ENCODE measurements around the gene MRTFA. TPM values are rescaled to one million over a fixed set of nuclear protein-coding genes. Genes with fewer than 3 reads are reported as not detected.
"Not testable (repeated sequence)": the region's sequence is repeated elsewhere in the genome, so short reads cannot be mapped to it uniquely, and the experiment has no call there.

Gene MRTFA
- total RNA-seq, 1 donor from 2014 or later = 11.3 TPM

DNA sequence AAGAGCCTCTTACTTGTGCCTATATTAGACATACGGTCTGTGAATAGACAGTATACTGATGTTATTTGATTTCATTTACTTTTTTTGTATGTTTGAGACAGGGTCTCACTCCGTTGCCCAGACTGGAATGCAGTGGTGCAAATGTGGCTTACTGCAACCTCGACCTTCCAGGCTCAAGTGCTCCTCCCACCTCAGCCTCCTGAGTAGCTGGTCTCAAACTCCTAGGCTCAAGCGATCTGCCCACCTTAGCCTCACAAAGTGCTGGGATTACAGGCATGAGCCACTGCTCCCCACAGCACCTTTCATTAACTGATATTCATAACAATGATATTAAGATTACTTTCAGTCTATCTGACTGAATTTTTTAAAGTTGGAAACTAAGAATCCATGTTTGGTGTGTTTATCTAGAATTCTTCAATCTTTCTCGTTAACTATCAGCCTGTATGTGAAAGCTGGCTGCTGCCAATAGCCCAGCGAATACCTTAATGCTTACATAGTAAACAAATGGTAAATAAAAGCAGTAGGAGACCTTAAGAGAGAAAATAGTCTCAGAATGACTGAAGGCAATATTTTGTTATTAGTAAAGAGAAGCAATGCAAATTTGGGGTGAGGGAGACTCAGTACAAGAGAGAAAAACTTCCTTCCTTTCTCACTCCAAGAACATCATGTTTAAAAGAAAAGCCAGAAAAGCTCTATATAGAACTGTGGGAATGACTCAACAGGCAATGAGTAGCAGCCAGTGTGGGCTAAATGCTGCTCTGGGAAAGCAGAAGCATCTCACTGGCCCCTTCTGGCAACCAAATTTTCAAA, 101.9 kb downstream of the MRTFA start:
- peak overlapping the region; percentile 1 for H3K4me2 ChIP-seq
- H2AFZ ChIP-seq (replicated peaks) = no peak overlapping the region
- no peaks in the 10 kb centered on the region for H3K9me3 ChIP-seq (ENCODE audit: low read depth)
- Mint-ChIP-seq H3K4me3 (peak overlapping the region; percentile 20), H3K4me1 (peaks cover 37% of the 10 kb centered on the region), H3K36me3 (peaks cover 8% of the 10 kb centered on the region), H3K27ac (peak overlapping the region; percentile 36), H3K27me3 (ENCODE audit: insufficient read depth, low read depth) (peaks cover 2% of the 10 kb centered on the region), H3K9me3 (peaks cover 11% of the 10 kb centered on the region)
- peaks cover 32% of the 10 kb centered on the region for H3K79me2 ChIP-seq (ENCODE audit: low read depth)
- no peak for TF ChIP-seq EZH2 (IDR thresholded peaks at IDR 0.05)
- no peak for DNase-seq (ENCODE audit: low spot score)
- no peak overlapping the region for H3K9ac ChIP-seq
- peak overlapping the region; percentile 87 for H3K27ac ChIP-seq
- H3K36me3 ChIP-seq = no peaks in the 10 kb centered on the region
- peaks cover 35% of the 10 kb centered on the region for H3F3A ChIP-seq (ENCODE audit: low read depth)
- H3K4me1 ChIP-seq = peaks cover 29% of the 10 kb centered on the region
- no peak overlapping the region for H3K4me3 ChIP-seq
- no peaks in the 10 kb centered on the region for H4K20me1 ChIP-seq (ENCODE audit: low read depth)
- H3K27me3 ChIP-seq = no peaks in the 10 kb centered on the region

DNA sequence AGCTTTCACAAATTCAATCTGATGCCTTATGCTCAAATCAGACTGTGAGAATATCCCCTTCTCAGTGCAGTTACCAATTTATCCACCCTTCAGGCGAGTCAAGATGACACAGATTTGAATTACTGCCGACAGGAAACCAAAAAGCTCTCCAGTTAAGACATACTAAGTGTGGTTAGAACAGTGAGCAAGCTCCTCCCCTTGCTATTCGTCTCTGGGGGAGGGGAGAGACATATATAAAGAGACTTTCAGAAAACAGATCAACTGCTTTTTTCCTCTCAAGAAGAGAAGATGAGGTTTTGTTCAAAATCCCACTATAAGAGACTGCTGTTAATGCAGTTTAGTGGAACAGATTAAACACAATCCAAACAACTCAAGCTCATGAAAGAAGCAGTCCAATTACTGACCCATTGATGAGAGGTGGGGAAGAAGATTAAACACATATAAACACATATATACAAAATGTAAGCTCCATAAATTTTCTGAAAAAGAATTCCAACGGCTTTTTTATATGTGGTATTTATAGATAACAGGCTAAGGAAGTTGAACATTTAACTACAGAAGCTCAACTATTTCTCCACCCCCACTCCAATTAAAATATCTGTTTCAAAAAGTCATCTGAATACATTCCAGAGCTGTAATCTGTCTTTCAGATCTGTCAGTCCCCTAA, 102.7 kb downstream of the MRTFA start:
- peak; percentile 12 for DNase-seq (ENCODE audit: low spot score)
- Histone ChIP-seq H3K36me3 (no peaks in the 10 kb centered on the region), H3K9ac (no peak overlapping the region), H3K79me2 (ENCODE audit: low read depth) (peaks cover 32% of the 10 kb centered on the region), H3K4me3 (no peak overlapping the region), H3F3A (ENCODE audit: low read depth) (peaks cover 30% of the 10 kb centered on the region), H3K4me1 (peaks cover 29% of the 10 kb centered on the region), H2AFZ (replicated peaks) (no peak overlapping the region), H4K20me1 (ENCODE audit: low read depth) (no peaks in the 10 kb centered on the region), H3K4me2 (peak overlapping the region; percentile 65), H3K27me3 (no peaks in the 10 kb centered on the region), H3K9me3 (ENCODE audit: low read depth) (no peaks in the 10 kb centered on the region), H3K27ac (no peak overlapping the region)
- TF ChIP-seq EZH2phosphoT487 (IDR thresholded peaks at IDR 0.05) (no peak), EZH2 (IDR thresholded peaks at IDR 0.05) (no peak)
- TF ChIP-seq, protein P1, sequence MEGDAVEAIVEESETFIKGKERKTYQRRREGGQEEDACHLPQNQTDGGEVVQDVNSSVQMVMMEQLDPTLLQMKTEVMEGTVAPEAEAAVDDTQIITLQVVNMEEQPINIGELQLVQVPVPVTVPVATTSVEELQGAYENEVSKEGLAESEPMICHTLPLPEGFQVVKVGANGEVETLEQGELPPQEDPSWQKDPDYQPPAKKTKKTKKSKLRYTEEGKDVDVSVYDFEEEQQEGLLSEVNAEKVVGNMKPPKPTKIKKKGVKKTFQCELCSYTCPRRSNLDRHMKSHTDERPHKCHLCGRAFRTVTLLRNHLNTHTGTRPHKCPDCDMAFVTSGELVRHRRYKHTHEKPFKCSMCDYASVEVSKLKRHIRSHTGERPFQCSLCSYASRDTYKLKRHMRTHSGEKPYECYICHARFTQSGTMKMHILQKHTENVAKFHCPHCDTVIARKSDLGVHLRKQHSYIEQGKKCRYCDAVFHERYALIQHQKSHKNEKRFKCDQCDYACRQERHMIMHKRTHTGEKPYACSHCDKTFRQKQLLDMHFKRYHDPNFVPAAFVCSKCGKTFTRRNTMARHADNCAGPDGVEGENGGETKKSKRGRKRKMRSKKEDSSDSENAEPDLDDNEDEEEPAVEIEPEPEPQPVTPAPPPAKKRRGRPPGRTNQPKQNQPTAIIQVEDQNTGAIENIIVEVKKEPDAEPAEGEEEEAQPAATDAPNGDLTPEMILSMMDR (IDR thresholded peaks at IDR 0.05) = no peak
- Mint-ChIP-seq H3K9me3 (peaks cover 11% of the 10 kb centered on the region), H3K27me3 (ENCODE audit: insufficient read depth, low read depth) (peaks cover 2% of the 10 kb centered on the region), H3K4me3 (peak overlapping the region; percentile 64), H3K27ac (peak overlapping the region; percentile 65), H3K4me1 (peaks cover 37% of the 10 kb centered on the region), H3K36me3 (peaks cover 8% of the 10 kb centered on the region)

DNA sequence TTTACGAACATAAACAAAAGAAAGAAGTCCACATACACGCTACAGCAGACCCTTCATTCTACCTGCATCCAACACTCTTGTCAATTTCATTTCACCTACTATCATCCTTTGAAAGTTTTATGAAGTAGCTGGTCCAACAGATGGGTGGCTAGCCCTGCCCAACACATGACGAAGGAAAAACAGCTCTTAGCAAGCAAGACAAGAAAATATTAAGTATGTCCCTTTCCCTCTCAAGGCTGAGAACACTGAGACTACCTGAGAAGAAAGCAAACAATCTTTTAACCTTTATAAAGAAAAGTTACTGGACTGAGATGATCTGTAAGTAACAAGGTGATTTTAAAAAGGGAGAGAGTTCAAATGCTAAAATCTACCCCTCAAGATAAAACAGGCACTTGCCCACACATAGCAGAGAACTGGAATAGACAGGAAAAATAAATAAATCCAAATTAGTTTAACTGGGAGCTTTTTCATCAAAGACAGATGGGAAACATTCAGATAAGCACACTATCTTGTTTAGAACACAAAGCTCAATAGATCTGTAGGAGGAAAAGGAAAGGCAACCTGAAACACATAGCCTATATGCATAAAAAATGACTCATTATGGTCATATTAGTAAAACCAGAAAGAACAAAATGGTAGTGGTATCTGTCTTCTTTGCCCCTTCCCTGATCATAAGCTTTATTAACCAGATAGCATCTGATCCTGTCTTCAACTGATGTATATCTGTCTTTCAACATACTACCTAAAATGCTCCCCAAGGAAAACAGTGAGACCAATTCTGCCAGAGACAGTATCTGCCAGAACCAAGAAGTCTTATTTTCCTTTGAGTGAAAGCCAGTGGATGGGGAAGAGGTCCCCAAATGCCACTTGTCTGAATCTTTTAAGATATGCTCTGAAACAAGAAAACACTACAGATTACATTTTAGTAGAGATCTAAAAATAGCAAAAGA, 104.3 kb downstream of the MRTFA start:
- Mint-ChIP-seq H3K4me1 (peaks cover 36% of the 10 kb centered on the region), H3K36me3 (peaks cover 8% of the 10 kb centered on the region), H3K27me3 (ENCODE audit: insufficient read depth, low read depth) (peaks cover 2% of the 10 kb centered on the region), H3K27ac (no peak overlapping the region), H3K4me3 (peak overlapping the region; percentile 57), H3K9me3 (peaks cover 11% of the 10 kb centered on the region)
- no peak overlapping the region for H3K27ac ChIP-seq
- H3K4me1 ChIP-seq = peaks cover 29% of the 10 kb centered on the region
- H3K36me3 ChIP-seq = no peaks in the 10 kb centered on the region
- H3K79me2 ChIP-seq (ENCODE audit: low read depth) = peaks cover 32% of the 10 kb centered on the region
- no peak overlapping the region for H3K4me3 ChIP-seq
- DNase-seq (ENCODE audit: low spot score) = no peak
- peaks cover 24% of the 10 kb centered on the region for H3F3A ChIP-seq (ENCODE audit: low read depth)
- H3K9me3 ChIP-seq (ENCODE audit: low read depth) = no peaks in the 10 kb centered on the region
- no peaks in the 10 kb centered on the region for H3K27me3 ChIP-seq
- H2AFZ ChIP-seq (replicated peaks) = no peak overlapping the region
- peak overlapping the region; percentile 20 for H3K9ac ChIP-seq
- no peaks in the 10 kb centered on the region for H4K20me1 ChIP-seq (ENCODE audit: low read depth)
- TF ChIP-seq EZH2 (IDR thresholded peaks at IDR 0.05) = no peak
- TF ChIP-seq, protein P1 (IDR thresholded peaks at IDR 0.05) = no peak
- TF ChIP-seq EZH2phosphoT487 (IDR thresholded peaks at IDR 0.05) = no peak
- H3K4me2 ChIP-seq = peak overlapping the region; percentile 65

DNA sequence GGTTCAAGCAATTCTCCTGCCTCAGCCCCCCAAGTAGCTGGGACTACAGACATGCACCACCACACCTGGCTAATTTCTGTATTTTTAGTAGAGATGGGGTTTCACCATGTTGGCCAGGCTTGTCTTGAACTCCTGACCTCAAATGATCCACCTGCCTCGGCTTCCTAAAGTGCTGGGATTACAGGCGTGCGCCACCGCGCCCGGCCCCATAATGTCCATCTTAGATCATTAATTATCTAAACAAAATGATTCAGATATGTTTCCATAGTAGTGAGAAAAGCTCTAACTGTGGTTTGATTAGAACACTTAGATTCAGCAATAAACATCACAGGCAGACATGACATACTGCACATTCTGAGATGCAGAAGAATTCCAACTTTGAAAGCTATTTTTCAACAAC, 106.1 kb downstream of the MRTFA start:
- not testable (repeated sequence) for H3K9me3 Mint-ChIP-seq; H3K27me3 Mint-ChIP-seq (ENCODE audit: insufficient read depth, low read depth); H3K27ac ChIP-seq; H3K36me3 Mint-ChIP-seq; H3K27ac Mint-ChIP-seq; H3K27me3 ChIP-seq; H3K9me3 ChIP-seq (ENCODE audit: low read depth); H3K4me2 ChIP-seq; H3K4me3 ChIP-seq; H3K36me3 ChIP-seq; DNase-seq (ENCODE audit: low spot score); H2AFZ ChIP-seq (replicated peaks); H4K20me1 ChIP-seq (ENCODE audit: low read depth); H3K4me3 Mint-ChIP-seq; H3K9ac ChIP-seq
- peaks cover 36% of the 10 kb centered on the region for H3K4me1 Mint-ChIP-seq
- H3K79me2 ChIP-seq (ENCODE audit: low read depth) = peaks cover 32% of the 10 kb centered on the region
- H3K4me1 ChIP-seq = peaks cover 29% of the 10 kb centered on the region
- peaks cover 21% of the 10 kb centered on the region for H3F3A ChIP-seq (ENCODE audit: low read depth)
